ENCODE results near the gene ABCG1.

DNA sequence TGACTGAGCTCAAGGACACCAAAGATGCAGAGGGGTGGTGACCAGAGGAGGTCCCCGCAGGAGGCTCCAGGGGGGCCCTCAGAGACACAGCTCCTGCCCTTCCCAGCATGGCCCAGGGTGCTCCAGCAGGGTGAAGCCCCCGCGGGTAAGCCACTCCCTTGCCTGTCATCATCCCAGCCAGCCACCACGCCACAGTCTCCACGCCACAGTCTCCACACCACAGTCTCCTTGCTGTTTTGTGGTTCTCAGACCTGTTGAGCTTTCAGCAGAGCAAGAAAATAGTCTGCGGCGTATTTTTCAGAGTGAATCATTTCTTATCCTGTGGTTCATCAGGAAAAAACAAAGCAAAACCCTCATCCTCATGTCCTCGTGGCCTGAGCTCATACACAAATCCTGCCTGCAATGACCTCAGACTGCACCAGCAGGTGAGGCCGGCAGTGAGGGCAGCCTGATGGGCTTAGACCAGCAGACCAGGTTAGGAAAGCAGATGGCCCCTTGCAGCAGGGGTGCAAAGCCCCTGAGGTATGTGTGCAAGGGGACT is 25.7 kb upstream of the ABCG1 start:
- TF ChIP-seq, protein P1, sequence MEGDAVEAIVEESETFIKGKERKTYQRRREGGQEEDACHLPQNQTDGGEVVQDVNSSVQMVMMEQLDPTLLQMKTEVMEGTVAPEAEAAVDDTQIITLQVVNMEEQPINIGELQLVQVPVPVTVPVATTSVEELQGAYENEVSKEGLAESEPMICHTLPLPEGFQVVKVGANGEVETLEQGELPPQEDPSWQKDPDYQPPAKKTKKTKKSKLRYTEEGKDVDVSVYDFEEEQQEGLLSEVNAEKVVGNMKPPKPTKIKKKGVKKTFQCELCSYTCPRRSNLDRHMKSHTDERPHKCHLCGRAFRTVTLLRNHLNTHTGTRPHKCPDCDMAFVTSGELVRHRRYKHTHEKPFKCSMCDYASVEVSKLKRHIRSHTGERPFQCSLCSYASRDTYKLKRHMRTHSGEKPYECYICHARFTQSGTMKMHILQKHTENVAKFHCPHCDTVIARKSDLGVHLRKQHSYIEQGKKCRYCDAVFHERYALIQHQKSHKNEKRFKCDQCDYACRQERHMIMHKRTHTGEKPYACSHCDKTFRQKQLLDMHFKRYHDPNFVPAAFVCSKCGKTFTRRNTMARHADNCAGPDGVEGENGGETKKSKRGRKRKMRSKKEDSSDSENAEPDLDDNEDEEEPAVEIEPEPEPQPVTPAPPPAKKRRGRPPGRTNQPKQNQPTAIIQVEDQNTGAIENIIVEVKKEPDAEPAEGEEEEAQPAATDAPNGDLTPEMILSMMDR (IDR thresholded peaks at IDR 0.05; ENCODE audit: low read depth, low read length, missing input control): no peak
- TF ChIP-seq, protein P2, sequence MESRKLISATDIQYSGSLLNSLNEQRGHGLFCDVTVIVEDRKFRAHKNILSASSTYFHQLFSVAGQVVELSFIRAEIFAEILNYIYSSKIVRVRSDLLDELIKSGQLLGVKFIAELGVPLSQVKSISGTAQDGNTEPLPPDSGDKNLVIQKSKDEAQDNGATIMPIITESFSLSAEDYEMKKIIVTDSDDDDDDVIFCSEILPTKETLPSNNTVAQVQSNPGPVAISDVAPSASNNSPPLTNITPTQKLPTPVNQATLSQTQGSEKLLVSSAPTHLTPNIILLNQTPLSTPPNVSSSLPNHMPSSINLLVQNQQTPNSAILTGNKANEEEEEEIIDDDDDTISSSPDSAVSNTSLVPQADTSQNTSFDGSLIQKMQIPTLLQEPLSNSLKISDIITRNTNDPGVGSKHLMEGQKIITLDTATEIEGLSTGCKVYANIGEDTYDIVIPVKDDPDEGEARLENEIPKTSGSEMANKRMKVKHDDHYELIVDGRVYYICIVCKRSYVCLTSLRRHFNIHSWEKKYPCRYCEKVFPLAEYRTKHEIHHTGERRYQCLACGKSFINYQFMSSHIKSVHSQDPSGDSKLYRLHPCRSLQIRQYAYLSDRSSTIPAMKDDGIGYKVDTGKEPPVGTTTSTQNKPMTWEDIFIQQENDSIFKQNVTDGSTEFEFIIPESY (IDR thresholded peaks at IDR 0.05): no peak
- TF ChIP-seq RXRA (IDR thresholded peaks at IDR 0.05): no peak

All from liver (tissue), 3 donors.